Glutamatergic neuron (in vitro differentiated cells): Measurements from ENCODE around the gene CTCF. TPM values are rescaled to one million over a fixed set of nuclear protein-coding genes. Genes with fewer than 3 reads are reported as not detected.

ENCODE experiments used
- DNase-seq: peaks from one replicate; pipeline ENCODE4 v3.0.0; 2022
- H3K27ac Mint-ChIP-seq: one replicate; pipeline ENCODE4 v1.8.0; 2020; ENCODE audit warnings: mild to moderate bottlenecking, mixed read lengths, inconsistent platforms; ENCODE audit not compliant: unreplicated experiment
- H3K27me3 Mint-ChIP-seq: one replicate; pipeline ENCODE4 v1.8.0; 2020; ENCODE audit warnings: mild to moderate bottlenecking, moderate library complexity, mixed read lengths, inconsistent platforms; ENCODE audit not compliant: unreplicated experiment
- H3K36me3 Mint-ChIP-seq: one replicate; pipeline ENCODE4 v1.8.0; 2020; ENCODE audit warnings: mild to moderate bottlenecking, mixed read lengths, inconsistent platforms; ENCODE audit not compliant: unreplicated experiment
- H3K4me1 Mint-ChIP-seq: one replicate; pipeline ENCODE4 v1.8.0; 2020; ENCODE audit warnings: mild to moderate bottlenecking, low read depth, mixed read lengths, inconsistent platforms; ENCODE audit not compliant: unreplicated experiment
- H3K4me3 Mint-ChIP-seq: one replicate; pipeline ENCODE4 v1.8.0; 2020; ENCODE audit warnings: mild to moderate bottlenecking, mixed read lengths, inconsistent platforms; ENCODE audit not compliant: unreplicated experiment
- H3K9me3 Mint-ChIP-seq: one replicate; pipeline ENCODE4 v1.8.0; 2020; ENCODE audit warnings: mild to moderate bottlenecking, moderate library complexity, mixed read lengths, inconsistent platforms; ENCODE audit not compliant: unreplicated experiment
- CTCF ChIP-seq: fragments of 200-600 bp; sonication (generic); IDR thresholded peaks from one replicate; pipeline ENCODE4 v1.5.0; 2021; ENCODE audit not compliant: partially characterized antibody, unreplicated experiment
- total RNA-seq: library from RNA; stranded (reverse); fragmentation: NEBNext Ultra II Directional; extraction: Animal tissue kit (Norgen Biotek cat#: 25700); gene quantifications from one replicate; pipeline ENCODE4 v1.2.1, GENCODE V29; 2021; ENCODE audit not compliant: unreplicated experiment

The CTCF gene
- total RNA-seq, 1 donor from 2014 or later: 42.8 TPM

- Mint-ChIP-seq H3K4me1 (peaks cover 7% of the 10 kb centered on the region), H3K27me3 (peaks cover 40% of the 10 kb centered on the region), H3K9me3 (peaks cover 16% of the 10 kb centered on the region), H3K36me3 (peaks cover 14% of the 10 kb centered on the region), H3K27ac (no peak overlapping the region), H3K4me3 (peak overlapping the region; percentile 23)
- DNase-seq: no peak
- TF ChIP-seq CTCF: no peak
These were observed 23.1 kb upstream of the CTCF start for GRCh38 chr16:67539271-67539670.

- H3K4me3 Mint-ChIP-seq: no peak overlapping the region
These were observed 22.4 kb upstream of the CTCF start for GRCh38 chr16:67539691-67540635.

DNA sequence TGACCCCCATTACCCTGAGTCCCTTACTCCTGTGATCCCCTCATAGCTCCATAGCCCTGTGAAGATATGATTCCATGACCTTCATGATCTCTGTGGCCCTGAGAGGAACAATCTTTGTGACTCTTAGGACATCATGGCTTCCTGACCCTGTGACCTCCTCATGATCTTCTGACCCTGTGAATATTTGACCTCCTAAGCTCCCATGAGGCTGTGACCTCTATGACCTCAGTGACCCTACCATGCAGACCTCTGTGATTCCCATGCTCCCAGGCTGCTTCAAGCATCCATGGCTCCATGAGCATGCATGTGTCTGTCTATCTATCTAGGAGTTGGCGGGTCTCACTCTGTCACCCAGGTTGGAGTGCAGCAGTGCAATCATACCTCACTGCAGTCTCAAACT lies 21.6 kb upstream of the CTCF start:
- Mint-ChIP-seq H3K4me3 (no peak overlapping the region), H3K27me3 (peaks cover 34% of the 10 kb centered on the region), H3K36me3 (peaks cover 14% of the 10 kb centered on the region)

More at GRCh38 chr16:67539691-67540635, 22.4 kb upstream of the CTCF start:
- Mint-ChIP-seq H3K27me3 (peaks cover 42% of the 10 kb centered on the region), H3K9me3 (peaks cover 18% of the 10 kb centered on the region), H3K27ac (no peak overlapping the region), H3K36me3 (peaks cover 14% of the 10 kb centered on the region), H3K4me1 (peaks cover 7% of the 10 kb centered on the region)
- no peak for DNase-seq
- no peak for TF ChIP-seq CTCF

DNA sequence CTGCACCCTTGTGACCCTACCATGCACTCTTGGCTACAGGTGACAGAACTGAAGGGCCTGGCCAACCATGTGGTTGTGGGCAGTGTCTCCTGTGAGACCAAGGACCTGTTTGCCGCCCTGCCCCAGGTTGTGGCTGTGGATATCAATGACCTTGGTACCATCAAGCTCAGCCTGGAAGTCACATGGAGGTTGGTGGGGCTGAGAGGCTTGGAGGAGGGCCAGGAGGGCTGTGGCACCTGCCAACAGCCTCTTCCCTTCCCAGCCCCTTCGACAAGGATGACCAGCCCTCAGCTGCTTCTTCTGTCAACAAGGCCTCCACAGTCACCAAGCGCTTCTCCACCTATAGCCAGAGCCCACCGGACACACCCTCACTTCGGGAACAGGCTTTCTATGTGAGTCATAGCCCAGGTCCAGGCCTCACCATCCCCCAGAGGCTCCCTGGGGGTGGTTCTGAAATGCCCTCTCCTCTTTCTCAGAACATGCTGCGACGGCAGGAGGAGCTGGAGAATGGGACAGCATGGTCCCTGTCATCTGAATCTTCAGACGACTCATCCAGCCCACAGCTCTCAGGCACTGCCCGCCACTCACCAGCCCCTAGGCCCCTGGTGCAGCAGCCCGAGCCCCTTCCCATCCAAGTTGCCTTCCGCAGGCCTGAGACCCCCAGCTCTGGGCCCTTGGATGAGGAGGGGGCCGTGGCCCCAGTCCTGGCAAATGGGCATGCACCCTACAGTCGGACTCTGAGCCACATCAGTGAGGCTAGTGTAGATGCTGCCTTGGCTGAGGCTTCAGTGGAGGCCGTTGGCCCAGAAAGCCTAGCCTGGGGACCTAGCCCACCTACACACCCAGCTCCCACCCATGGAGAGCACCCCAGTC lies 20.7 kb upstream of the CTCF start:
- H3K9me3 Mint-ChIP-seq: peaks cover 13% of the 10 kb centered on the region
- no peak overlapping the region for H3K4me3 Mint-ChIP-seq
- peaks cover 4% of the 10 kb centered on the region for H3K4me1 Mint-ChIP-seq
- no peak overlapping the region for H3K27ac Mint-ChIP-seq
- H3K27me3 Mint-ChIP-seq: peaks cover 29% of the 10 kb centered on the region
- peaks cover 14% of the 10 kb centered on the region for H3K36me3 Mint-ChIP-seq
- no peak for TF ChIP-seq CTCF
- DNase-seq: no peak

More for the DNA sequence above, 21.6 kb upstream of the CTCF start:
- Mint-ChIP-seq H3K9me3 (peaks cover 11% of the 10 kb centered on the region), H3K4me1 (peaks cover 7% of the 10 kb centered on the region), H3K27ac (no peak overlapping the region)
- no peak for DNase-seq
- no peak for TF ChIP-seq CTCF
